AG10803 (cell line): ENCODE data around the gene CXXC5.

Source experiments
- DNase-seq: peaks from one replicate; pipeline ENCODE4 v3.0.0; 2010; ENCODE audit warnings: low read depth
- H3K4me3 ChIP-seq: 2 replicates; pipeline ENCODE4 v1.5.1; 2011; ENCODE audit warnings: mild to moderate bottlenecking, low read length, control low read depth
- CTCF ChIP-seq: conservative IDR thresholded peaks from 2 replicates; pipeline ENCODE4 v1.5.1; 2011; ENCODE audit warnings: mild to moderate bottlenecking, low read length, control low read depth, inconsistent platforms

CXXC5 gene

GRCh38 chr5:139690064-139690802, 42.1 kb downstream of the CXXC5 start:
- peak; percentile 65 for TF ChIP-seq CTCF
- no peak for DNase-seq
- no peak overlapping the region for H3K4me3 ChIP-seq

GRCh38 chr5:139690803-139691629, 42.9 kb downstream of the CXXC5 start:
- no peak for TF ChIP-seq CTCF
- DNase-seq, result no peak
- no peak overlapping the region for H3K4me3 ChIP-seq

- TF ChIP-seq CTCF, result no peak
- no peak overlapping the region for H3K4me3 ChIP-seq
- no peak for DNase-seq
Observed at GRCh38 chr5:139692148-139692547, 44.0 kb downstream of the CXXC5 start.

GRCh38 chr5:139692679-139693308, 44.6 kb downstream of the CXXC5 start:
- DNase-seq, result no peak
- H3K4me3 ChIP-seq, result no peak overlapping the region
- no peak for TF ChIP-seq CTCF

- DNase-seq, result no peak
- no peak overlapping the region for H3K4me3 ChIP-seq
- TF ChIP-seq CTCF, result no peak
Observed at GRCh38 chr5:139693676-139694364, 45.7 kb downstream of the CXXC5 start.

GRCh38 chr5:139694556-139695177, 46.5 kb downstream of the CXXC5 start:
- peak; percentile 45 for DNase-seq
- no peak overlapping the region for H3K4me3 ChIP-seq
- no peak for TF ChIP-seq CTCF
